Right ventricle myocardium inferior (tissue), 1 donor: ENCODE data around the gene ISCU. TPM values are rescaled to one million over a fixed set of nuclear protein-coding genes. Genes with fewer than 3 reads are reported as not detected.
A peak's percentile ranks its signal among the peaks of the same experiment; 100 is the strongest.

Experiments used
- ATAC-seq: fragments of 200-7000 bp; cut with Tn5 transposase; one replicate; pipeline ENCODE4 v1.9.1; 2020; ENCODE audit warnings: mild to moderate bottlenecking, moderate library complexity
- DNase-seq: peaks from one replicate; pipeline ENCODE4 v3.0.0; 2021; ENCODE audit errors: missing footprints
- intact Hi-C: fragments of 100-400 bp; cut with DNase I; formaldehyde crosslinking; loops from one replicate; pipeline ENCODE4 v1.11.0; 2022
- long read RNA-seq: library from polyadenylated mRNA; unstranded; transcript quantifications from one replicate; pipeline ENCODE4 v2.0.0, GENCODE V29; 2021
- total RNA-seq: library from RNA; stranded (reverse); fragmentation: NEBNext Ultra II Directional; extraction: Animal tissue kit (Norgen Biotek cat#: 25700); gene quantifications from one replicate; pipeline ENCODE4 v1.2.1, GENCODE V29; 2021
- donor health status: DM: no; HTN: yes; CAD: no; lungs with severe emphysema.

The ISCU gene
- 444 TPM for total RNA-seq
- long read RNA-seq, transcript ISCU-201 (5 exons, 994 nt): major isoform, 149 of 168 reads
- long read RNA-seq, partial matches to known transcripts: 9 of 168 reads
- long read RNA-seq, other reads (novel, unspliced or antisense): 7 of 168 reads

GRCh38 chr12:108562348-108563135 lies at the start of gene ISCU:
Gene ISCU (plus strand): TSS chr12:108562596. CDS start chr12:108562623, 27 bp downstream.
- DNase-seq: peak; percentile 98

GRCh38 chr12:108514468-108514972 lies 47.9 kb upstream of the ISCU start:
- intact Hi-C loops: loop anchor here (5.0 to 10.0 kb wide), 2 partner anchors 522 to 750 kb away; partner anchors contain the start of gene PRDM4
- DNase-seq (no peak), ATAC-seq (peak; percentile 3)

More at GRCh38 chr12:108562348-108563135, at the start of gene ISCU:
- intact Hi-C loops: loop anchor here (1.0 to 5.0 kb wide), 4 partner anchors 56 to 530 kb away; partner anchors contain the start of gene ALKBH2
- ATAC-seq: peak; percentile 91

GRCh38 chr12:108514973-108515814 lies 47.2 kb upstream of the ISCU start, which contains the start of gene FICD:
Gene FICD (plus strand): TSS chr12:108515277. CDS start chr12:108516973, 1,696 bp downstream.
- ATAC-seq (peak; percentile 97), DNase-seq (peak; percentile 100)
- intact Hi-C loops: loop anchor here (5.0 to 10.0 kb wide), 2 partner anchors 523 to 750 kb away; partner anchors contain the start of gene PRDM4

- ATAC-seq (no peak), DNase-seq (no peak)
- intact Hi-C loops: loop anchor here (10.0 kb wide), 1 partner anchor 751 kb away; the partner anchor contains the start of gene PRDM4
Observed at GRCh38 chr12:108515916-108516315, 46.5 kb upstream of the ISCU start.

GRCh38 chr12:108516511-108517275 lies 45.7 kb upstream of the ISCU start:
- DNase-seq (no peak), ATAC-seq (no peak)
- intact Hi-C loops: loop anchor here (10.0 kb wide), 1 partner anchor 752 kb away; the partner anchor contains the start of gene PRDM4

- intact Hi-C loops: loop anchor here (10.0 kb wide), 1 partner anchor 753 kb away; the partner anchor contains the start of gene PRDM4
- ATAC-seq (no peak), DNase-seq (no peak)
Observed at GRCh38 chr12:108517288-108518100, 44.9 kb upstream of the ISCU start.

GRCh38 chr12:108518101-108518715 lies 44.2 kb upstream of the ISCU start:
- ATAC-seq (no peak), DNase-seq (no peak)
- intact Hi-C loops: loop anchor here (10.0 kb wide), 1 partner anchor 753 kb away; the partner anchor contains the start of gene PRDM4

- no peak for DNase-seq
- ATAC-seq: no peak
- intact Hi-C loops: loop anchor here (10.0 kb wide), 1 partner anchor 754 kb away; the partner anchor contains the start of gene PRDM4
Observed at GRCh38 chr12:108518716-108519496, 43.5 kb upstream of the ISCU start.

GRCh38 chr12:108519558-108519957 lies 42.8 kb upstream of the ISCU start:
- DNase-seq (no peak), ATAC-seq (no peak)
- intact Hi-C loops: loop anchor here (10.0 kb wide), 1 partner anchor 755 kb away; the partner anchor contains the start of gene PRDM4

GRCh38 chr12:108523365-108523764 lies 39.0 kb upstream of the ISCU start:
- intact Hi-C loops: no loop called here
- ATAC-seq: no peak

GRCh38 chr12:108525681-108526080 lies 36.7 kb upstream of the ISCU start:
- no peak for ATAC-seq
- intact Hi-C loops: no loop called here
- no peak for DNase-seq

More at GRCh38 chr12:108523365-108523764, 39.0 kb upstream of the ISCU start:
- DNase-seq: no peak

- DNase-seq (no peak), ATAC-seq (no peak)
- intact Hi-C loops: no loop called here
Observed at GRCh38 chr12:108526482-108527165, 35.8 kb upstream of the ISCU start.

- ATAC-seq (no peak), DNase-seq (no peak)
- intact Hi-C loops: no loop called here
Observed at GRCh38 chr12:108527166-108527496, 35.3 kb upstream of the ISCU start.

GRCh38 chr12:108530161-108530560 lies 32.2 kb upstream of the ISCU start:
- DNase-seq: no peak
- intact Hi-C loops: no loop called here
- no peak for ATAC-seq
